ENCODE data around the gene FCHSD1. TPM values are rescaled to one million over a fixed set of nuclear protein-coding genes. Genes with fewer than 3 reads are reported as not detected.

The FCHSD1 gene
- total RNA-seq, 1 donor from 2014 or later = 40.6 TPM

- Mint-ChIP-seq H3K4me3 (ENCODE audit: unreplicated experiment) (no peak overlapping the region), H3K27me3 (ENCODE audit: low read depth, unreplicated experiment) (no peaks in the 10 kb centered on the region), H3K36me3 (ENCODE audit: low read depth, unreplicated experiment) (peaks cover 2% of the 10 kb centered on the region), H3K9me3 (ENCODE audit: unreplicated experiment) (no peaks in the 10 kb centered on the region), H3K27ac (ENCODE audit: unreplicated experiment) (no peak overlapping the region), H3K4me1 (ENCODE audit: low read depth, unreplicated experiment) (peaks cover 10% of the 10 kb centered on the region)
- Histone ChIP-seq H3K36me3 (ENCODE audit: insufficient read depth, low read length) (no peaks in the 10 kb centered on the region), H3K4me2 (ENCODE audit: low read length) (no peak overlapping the region), H4K20me1 (ENCODE audit: insufficient read depth, low read length) (peaks cover 40% of the 10 kb centered on the region), H3K27me3 (ENCODE audit: insufficient read depth, low read length) (no peaks in the 10 kb centered on the region), H3K27ac (ENCODE audit: low read depth, low read length) (no peak overlapping the region), H2AFZ (ENCODE audit: low read depth, low read length) (no peak overlapping the region), H3K4me1 (ENCODE audit: insufficient read depth, low read length) (peaks cover 6% of the 10 kb centered on the region), H3K79me2 (ENCODE audit: insufficient read depth, low read length) (peaks cover 90% of the 10 kb centered on the region), H3K9ac (ENCODE audit: low read length) (no peak overlapping the region), H3K4me3 (ENCODE audit: insufficient read depth, low read depth, low read length) (no peak overlapping the region), H3K9me3 (ENCODE audit: insufficient read depth, low read depth, low read length) (no peaks in the 10 kb centered on the region)
- TF ChIP-seq EZH2 (IDR thresholded peaks at IDR 0.05; ENCODE audit: insufficient read depth, low read length) (no peak), CTCF (IDR thresholded peaks at IDR 0.05; ENCODE audit: insufficient read depth, low read depth, low read length) (no peak)
- no peak for FAIRE-seq
- DNase-seq (ENCODE audit: low read depth) = no peak
These were observed 42.2 kb downstream of the FCHSD1 start for GRCh38 chr5:141609044-141609443.

- H3K36me3 ChIP-seq (ENCODE audit: insufficient read depth, low read length) = no peaks in the 10 kb centered on the region
- Mint-ChIP-seq H3K4me3 (ENCODE audit: unreplicated experiment) (no peak overlapping the region), H3K9me3 (ENCODE audit: unreplicated experiment) (no peaks in the 10 kb centered on the region), H3K36me3 (ENCODE audit: low read depth, unreplicated experiment) (peaks cover 2% of the 10 kb centered on the region), H3K27ac (ENCODE audit: unreplicated experiment) (no peak overlapping the region), H3K27me3 (ENCODE audit: low read depth, unreplicated experiment) (no peaks in the 10 kb centered on the region), H3K4me1 (ENCODE audit: low read depth, unreplicated experiment) (peaks cover 10% of the 10 kb centered on the region)
- H3K4me2 ChIP-seq (ENCODE audit: low read length) = no peak overlapping the region
- H3K27me3 ChIP-seq (ENCODE audit: insufficient read depth, low read length) = no peaks in the 10 kb centered on the region
- H3K9me3 ChIP-seq (ENCODE audit: insufficient read depth, low read depth, low read length) = no peaks in the 10 kb centered on the region
- no peak for DNase-seq (ENCODE audit: low read depth)
- H3K79me2 ChIP-seq (ENCODE audit: insufficient read depth, low read length) = peaks cover 90% of the 10 kb centered on the region
- no peak for FAIRE-seq
- TF ChIP-seq EZH2 (IDR thresholded peaks at IDR 0.05; ENCODE audit: insufficient read depth, low read length) (no peak), CTCF (IDR thresholded peaks at IDR 0.05; ENCODE audit: insufficient read depth, low read depth, low read length) (no peak)
- no peak overlapping the region for H3K4me3 ChIP-seq (ENCODE audit: insufficient read depth, low read depth, low read length)
- peaks cover 10% of the 10 kb centered on the region for H3K4me1 ChIP-seq (ENCODE audit: insufficient read depth, low read length)
- H2AFZ ChIP-seq (ENCODE audit: low read depth, low read length) = no peak overlapping the region
- peaks cover 44% of the 10 kb centered on the region for H4K20me1 ChIP-seq (ENCODE audit: insufficient read depth, low read length)
- no peak overlapping the region for H3K27ac ChIP-seq (ENCODE audit: low read depth, low read length)
- no peak overlapping the region for H3K9ac ChIP-seq (ENCODE audit: low read length)
These were observed 42.7 kb downstream of the FCHSD1 start for GRCh38 chr5:141608557-141608956.

- no peak for FAIRE-seq
- peaks cover 9% of the 10 kb centered on the region for H3K4me1 Mint-ChIP-seq (ENCODE audit: low read depth, unreplicated experiment)
- H3K79me2 ChIP-seq (ENCODE audit: insufficient read depth, low read length) = peaks cover 90% of the 10 kb centered on the region
These were observed 43.2 kb downstream of the FCHSD1 start for GRCh38 chr5:141608046-141608445.

More at GRCh38 chr5:141608046-141608445, 43.2 kb downstream of the FCHSD1 start:
- no peaks in the 10 kb centered on the region for H3K27me3 Mint-ChIP-seq (ENCODE audit: low read depth, unreplicated experiment)
- no peaks in the 10 kb centered on the region for H3K9me3 Mint-ChIP-seq (ENCODE audit: unreplicated experiment)
- H3K9me3 ChIP-seq (ENCODE audit: insufficient read depth, low read depth, low read length) = no peaks in the 10 kb centered on the region
- no peak overlapping the region for H2AFZ ChIP-seq (ENCODE audit: low read depth, low read length)
- H3K4me2 ChIP-seq (ENCODE audit: low read length) = no peak overlapping the region
- H4K20me1 ChIP-seq (ENCODE audit: insufficient read depth, low read length) = peaks cover 40% of the 10 kb centered on the region
- H3K36me3 ChIP-seq (ENCODE audit: insufficient read depth, low read length) = no peaks in the 10 kb centered on the region
- peaks cover 2% of the 10 kb centered on the region for H3K36me3 Mint-ChIP-seq (ENCODE audit: low read depth, unreplicated experiment)
- H3K27ac ChIP-seq (ENCODE audit: low read depth, low read length) = no peak overlapping the region
- no peak overlapping the region for H3K9ac ChIP-seq (ENCODE audit: low read length)
- peak overlapping the region; percentile 69 for H3K4me3 Mint-ChIP-seq (ENCODE audit: unreplicated experiment)
- TF ChIP-seq CTCF (IDR thresholded peaks at IDR 0.05; ENCODE audit: insufficient read depth, low read depth, low read length) (no peak), EZH2 (IDR thresholded peaks at IDR 0.05; ENCODE audit: insufficient read depth, low read length) (no peak)
- H3K27me3 ChIP-seq (ENCODE audit: insufficient read depth, low read length) = no peaks in the 10 kb centered on the region
- H3K4me1 ChIP-seq (ENCODE audit: insufficient read depth, low read length) = peaks cover 10% of the 10 kb centered on the region
- no peak overlapping the region for H3K4me3 ChIP-seq (ENCODE audit: insufficient read depth, low read depth, low read length)
- no peak for DNase-seq (ENCODE audit: low read depth)
- no peak overlapping the region for H3K27ac Mint-ChIP-seq (ENCODE audit: unreplicated experiment)
